Measurements from ENCODE around the gene VCP.

- TF ChIP-seq CTCF (IDR thresholded peaks at IDR 0.05) (no peak), POLR2AphosphoS5 (IDR thresholded peaks at IDR 0.05) (no peak)
Measured at GRCh38 chr9:35056571-35057270, 15.7 kb downstream of the VCP start.
